NOMO-1 (cell line): ENCODE results near the gene HACD4.
"Not testable (repeated sequence)": the region's sequence is repeated elsewhere in the genome, so short reads cannot be mapped to it uniquely, and the experiment has no call there.

Source experiments
- DNase-seq, 2 experiments: peaks; one replicate each; lab custom pipeline; 2025; ENCODE audit not compliant: unreplicated experiment in 2 of 2; lab: John Stamatoyannopoulos, UW

Gene HACD4

DNA sequence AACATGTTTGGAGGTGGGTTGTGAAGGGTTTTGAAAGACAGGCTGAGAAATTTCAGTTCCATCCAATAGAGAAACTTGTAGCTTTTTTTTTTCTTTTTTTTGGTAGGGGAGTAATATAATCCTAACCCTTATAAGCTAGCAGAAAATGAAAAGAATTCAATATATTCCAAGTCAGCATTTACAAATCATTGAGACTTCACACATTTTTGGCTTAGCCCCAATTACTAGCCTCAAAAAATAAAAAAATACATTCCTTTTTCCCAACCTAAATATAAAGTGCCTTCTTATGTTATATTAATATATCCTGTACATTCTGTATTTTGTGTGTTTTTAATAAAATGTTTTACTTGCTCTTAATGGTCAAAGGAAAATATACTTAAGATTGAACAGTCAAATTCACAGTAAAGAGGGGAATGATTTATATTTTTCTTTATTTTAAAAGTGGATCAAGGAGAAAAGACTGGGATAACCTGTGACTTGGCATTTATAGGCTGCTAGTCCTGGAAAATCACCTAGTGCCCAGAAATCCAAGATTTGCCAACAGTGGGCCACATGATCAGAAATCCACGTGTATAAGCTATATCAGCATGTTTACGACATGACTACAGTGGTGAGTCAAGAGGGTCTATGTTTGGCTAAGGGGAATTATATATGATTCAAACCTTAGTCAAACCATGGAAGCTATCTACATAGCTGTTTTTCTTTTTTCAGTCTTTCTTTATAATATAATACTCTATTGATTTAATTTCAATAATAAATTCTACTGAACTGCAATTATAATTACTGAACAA lies 14.5 kb downstream of the HACD4 start:
- no peak for DNase-seq

DNA sequence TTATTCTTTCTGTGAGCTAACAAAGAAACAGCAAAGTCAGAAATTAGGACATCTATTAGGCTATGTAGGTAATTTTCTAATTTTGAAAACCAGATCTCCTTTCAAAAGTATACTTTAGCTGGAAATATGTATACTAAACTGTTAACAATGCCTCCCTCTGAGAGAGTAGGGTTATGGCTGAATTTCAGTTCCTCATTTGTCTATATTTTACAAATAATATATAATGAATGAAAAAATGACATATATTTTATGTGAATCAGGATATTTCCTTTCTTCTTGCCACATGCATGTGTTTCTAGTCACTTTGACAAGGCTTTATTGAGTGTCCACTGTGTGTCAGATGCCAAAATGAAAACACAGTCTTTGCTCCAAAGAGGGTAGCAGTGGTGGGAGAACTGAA lies 15.4 kb downstream of the HACD4 start:
- no peak for DNase-seq

DNA sequence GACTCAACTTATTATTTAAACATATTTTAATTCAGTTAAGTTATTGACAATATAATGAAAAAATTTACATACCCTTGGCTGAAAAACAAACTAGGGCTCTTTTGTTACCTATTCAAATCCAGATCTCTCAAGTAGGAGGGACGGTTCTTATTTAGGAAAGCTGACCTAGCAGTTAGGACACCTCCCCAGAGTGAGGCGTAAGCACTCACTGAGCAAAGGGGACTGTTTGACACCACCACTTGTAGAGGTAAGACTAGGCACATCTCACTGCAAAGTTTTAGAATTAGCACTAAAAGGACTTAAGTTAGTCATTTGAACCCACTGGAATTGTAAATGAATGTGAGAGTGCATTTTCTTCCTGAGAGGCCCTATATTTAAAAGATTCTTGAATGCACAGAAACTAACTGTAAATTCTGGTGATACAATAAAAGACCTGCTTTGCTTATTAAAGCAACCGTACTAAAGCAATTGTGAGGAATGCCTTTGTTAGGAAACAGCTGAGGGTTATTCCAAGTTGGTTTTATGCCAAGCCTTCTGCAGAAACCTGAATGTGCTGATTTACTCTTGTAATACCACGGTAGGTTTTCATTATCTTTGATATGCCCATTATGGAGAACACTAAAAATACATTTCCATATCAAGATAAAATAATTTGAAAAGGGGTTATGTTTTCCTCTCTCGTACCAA lies 16.2 kb downstream of the HACD4 start:
- DNase-seq, result no peak

DNA sequence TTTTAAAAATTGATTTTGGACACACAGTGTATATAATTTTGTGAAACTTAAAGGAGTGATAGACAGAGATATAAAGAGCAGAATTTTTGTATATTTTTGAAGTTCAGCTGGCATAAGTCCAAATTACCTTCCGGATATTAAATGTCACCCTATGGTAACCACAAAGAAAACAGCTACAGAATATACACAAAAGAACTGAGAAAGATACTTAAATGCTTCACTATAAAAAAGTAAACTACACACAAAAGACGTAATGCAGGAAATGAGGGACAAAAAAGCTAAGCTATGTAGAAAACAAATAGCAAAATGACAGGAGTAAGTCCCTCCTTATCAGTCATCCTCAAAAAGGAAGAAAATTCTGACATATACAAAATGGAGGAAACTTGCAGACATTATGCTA lies 29.4 kb downstream of the HACD4 start:
- no peak for DNase-seq

DNA sequence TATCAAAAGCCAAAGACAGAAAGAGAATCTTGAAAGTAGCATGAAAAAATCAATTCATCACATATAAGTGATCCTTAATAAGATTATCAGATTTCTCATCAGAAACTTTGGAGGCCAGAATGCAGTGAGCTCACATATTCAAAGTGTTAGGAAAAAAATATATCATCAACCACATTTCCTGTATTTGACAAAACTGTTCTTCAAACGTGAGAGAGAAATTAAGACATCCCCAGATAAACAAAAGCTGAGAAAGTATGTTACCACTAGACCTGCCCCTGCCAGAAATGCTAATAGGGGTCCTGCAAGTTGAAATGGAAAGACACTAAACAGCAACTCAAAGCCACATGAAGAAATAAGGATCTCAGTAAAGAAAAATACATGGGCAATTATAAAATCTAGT lies 29.9 kb downstream of the HACD4 start:
- DNase-seq, result no peak

- no peak for DNase-seq
Measured at GRCh38 chr9:20997503-20998076, 33.9 kb downstream of the HACD4 start.

DNA sequence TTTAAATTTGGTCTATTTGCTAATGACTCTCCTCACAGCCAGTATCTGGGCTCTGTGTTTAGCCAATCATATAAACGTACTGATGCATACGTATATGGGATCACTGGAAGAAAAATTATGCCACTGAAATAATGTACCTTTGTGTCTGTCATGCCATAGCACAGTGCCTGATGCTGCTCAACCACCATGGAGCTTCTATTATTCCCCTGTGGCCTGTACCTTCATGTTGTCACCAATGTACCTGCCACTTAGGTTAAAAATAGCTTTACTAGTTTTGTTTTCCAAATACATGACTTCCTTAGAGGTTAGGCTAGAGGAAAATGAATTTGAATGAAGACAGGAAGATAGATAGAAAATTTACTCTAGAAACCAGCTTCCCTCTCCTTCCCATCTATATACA lies 34.6 kb downstream of the HACD4 start:
- no peak for DNase-seq

GRCh38 chr9:20995616-20996015 lies 35.8 kb downstream of the HACD4 start:
- no peak for DNase-seq

DNA sequence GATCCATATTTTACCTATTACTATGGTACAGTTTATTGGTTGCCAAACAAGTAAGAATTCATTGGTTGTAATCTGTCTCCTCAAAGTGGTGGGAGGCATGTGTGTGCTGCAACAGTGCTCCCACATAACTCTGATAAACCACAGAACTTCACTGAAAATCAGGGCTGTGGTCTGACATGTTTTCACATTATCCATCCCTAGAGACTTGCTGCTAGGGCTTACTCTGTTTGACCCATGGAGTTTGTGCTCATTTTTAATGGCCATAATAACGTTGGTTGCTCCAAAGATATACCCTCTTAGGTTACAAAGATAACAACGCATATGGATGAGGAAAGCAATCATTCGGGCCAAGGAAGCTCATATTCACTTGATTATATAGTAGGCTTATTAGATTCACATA lies 37.0 kb downstream of the HACD4 start:
- no peak for DNase-seq

DNA sequence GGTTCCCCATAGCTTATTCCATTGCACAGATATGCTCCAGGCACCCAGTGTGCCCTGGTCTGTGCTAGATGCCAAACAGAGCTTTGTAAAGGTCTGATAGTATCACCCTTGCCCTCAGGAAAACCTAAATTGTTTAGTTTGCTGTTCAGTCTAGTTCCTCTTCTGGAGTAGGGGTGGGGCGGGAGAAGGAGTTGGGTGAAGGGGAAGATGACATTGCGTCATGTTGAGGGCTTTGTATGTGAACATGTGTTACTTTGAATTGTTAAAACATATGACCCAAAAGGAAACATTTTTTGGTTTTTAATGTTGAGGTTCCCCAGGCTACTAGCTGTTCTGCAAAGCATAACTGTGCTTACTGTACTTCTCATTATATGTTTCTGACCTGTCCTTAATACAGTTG lies 40.6 kb downstream of the HACD4 start:
- no peak for DNase-seq

- no peak for DNase-seq
Measured at GRCh38 chr9:20989923-20990341, 41.5 kb downstream of the HACD4 start.

DNA sequence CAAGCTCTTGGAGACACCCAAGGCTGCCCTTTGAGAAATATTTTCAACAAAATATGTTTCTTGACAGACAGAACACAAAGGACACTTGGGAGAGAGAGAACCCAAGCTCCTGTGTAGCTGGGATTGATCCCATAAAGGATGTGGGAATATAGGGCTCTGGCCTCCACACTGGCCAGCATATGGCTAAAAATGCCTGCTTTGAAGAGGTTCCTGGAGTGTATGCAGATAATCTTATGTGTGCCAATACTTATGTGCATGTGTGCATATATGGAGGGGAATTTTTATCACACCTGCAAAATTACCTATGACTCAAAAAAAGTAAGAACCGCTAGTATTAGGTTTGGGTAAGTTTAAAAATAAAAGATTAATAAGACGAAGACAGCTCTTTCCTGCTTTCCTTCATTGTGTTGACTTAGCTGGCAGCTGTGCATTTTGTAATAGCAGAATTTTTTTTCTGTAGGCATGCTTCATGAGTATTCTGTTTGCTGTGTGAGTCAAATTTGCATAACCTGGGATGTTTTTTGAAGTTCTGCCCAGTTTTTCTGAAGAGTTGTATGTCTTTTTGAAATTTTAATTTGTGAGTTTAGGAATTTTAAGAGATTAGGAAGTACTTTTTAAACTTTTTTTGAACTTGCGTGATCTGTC lies 42.6 kb downstream of the HACD4 start:
- no peak for DNase-seq

DNA sequence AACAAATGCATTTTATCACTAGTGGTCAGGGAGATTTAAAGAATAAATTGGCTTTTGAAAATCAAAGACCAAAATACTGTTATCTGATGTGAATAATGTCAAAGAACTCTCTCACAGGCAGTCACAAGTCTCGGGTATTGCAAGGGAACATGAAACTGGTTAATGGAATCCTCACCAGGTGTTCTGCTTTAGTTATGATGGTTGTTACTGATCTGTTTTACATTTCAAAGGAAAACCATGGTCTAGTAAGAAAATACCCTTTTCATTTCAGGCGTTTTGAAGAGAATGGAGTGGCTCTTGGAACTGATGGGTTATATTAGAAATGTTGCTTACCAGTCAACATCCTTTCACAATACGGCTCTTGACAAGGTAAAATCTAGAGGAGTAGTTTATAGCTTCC lies 43.4 kb downstream of the HACD4 start:
- DNase-seq, result no peak

- no peak for DNase-seq
Measured at GRCh38 chr9:20987521-20987920, 43.9 kb downstream of the HACD4 start.

DNA sequence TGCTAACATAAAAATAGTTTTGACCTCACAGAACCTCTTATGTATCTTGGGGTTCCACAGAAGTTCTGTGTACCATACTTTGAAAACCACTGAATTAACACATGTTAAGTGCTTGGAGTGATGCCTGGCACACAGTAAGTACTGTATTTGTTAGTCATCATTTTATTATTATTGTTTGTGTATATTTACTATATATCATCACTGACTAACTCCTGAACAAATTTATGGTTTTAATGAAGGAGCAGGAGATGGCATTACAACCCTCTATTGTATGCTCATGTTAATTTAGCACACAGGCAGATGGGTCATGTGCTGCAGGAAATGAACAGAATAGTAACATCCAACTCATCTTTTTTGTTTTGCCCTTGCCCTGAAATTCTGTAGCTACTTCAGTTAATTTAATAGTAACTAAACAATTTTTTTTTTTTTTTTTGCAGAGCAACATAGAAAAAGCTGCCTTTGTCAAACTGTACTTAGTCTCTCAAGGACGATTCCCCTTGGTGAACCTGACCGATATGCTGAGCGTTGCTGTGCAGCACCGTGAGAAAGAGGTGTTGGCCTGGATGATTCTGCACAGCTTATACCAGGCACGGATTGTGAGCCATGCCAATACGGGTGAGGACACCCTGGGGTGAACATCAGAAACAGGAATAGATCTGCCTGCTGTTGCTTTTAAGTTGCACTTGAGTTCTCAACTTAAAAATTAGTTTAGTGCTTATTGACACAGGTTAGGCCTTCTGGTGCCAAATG lies 45.4 kb downstream of the HACD4 start:
- no peak for DNase-seq

DNA sequence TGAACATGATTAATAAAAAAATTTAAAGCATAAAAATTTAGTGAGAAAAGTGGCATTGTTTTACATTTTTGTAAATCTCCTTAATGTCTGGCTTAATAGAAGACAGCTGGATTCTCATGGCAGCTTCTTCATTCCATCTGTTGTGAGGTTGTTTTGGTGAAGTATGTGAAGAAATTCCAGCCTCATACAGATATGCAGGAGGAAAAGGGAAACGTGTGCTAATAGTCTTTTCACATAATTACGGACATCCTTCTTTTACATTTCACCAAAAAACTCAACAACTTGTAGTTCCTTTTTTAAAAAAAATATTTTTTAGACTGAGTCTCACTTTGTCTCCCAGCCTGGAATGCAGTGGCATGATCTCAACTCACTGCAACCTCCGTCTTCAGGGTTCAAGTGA lies 46.9 kb downstream of the HACD4 start:
- no peak for DNase-seq

GRCh38 chr9:20981486-20981885 lies 50.0 kb downstream of the HACD4 start:
- DNase-seq, result no peak

- DNase-seq, result no peak
Measured at GRCh38 chr9:20980832-20981455, 50.5 kb downstream of the HACD4 start.

DNA sequence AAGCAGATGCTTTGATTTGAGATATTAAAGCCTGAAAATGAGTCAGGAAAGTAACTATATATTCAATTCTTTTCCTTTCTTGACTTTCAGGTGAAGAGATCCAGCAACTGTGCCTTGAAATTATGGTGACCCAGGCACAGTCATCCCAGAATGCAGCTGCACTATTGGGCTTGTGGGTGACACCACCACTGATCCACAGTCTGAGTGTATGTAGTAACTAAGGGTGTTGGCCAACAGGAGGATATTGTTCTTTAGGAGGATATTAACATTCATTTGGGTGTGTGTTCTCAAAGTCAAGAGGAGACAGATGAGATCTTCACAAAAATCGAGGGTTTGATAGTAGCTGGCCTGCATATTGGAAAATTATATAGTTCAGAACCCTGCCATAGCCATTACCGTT lies 53.2 kb downstream of the HACD4 start:
- DNase-seq, result no peak

- not testable (repeated sequence) for DNase-seq
Measured at GRCh38 chr9:20974191-20974938, 57.1 kb downstream of the HACD4 start.
